SK-N-SH (cell line): Measurements from ENCODE around the gene SLC26A1. TPM values are rescaled to one million over a fixed set of nuclear protein-coding genes. Genes with fewer than 3 reads are reported as not detected.

ENCODE experiments used
- CTCF ChIA-PET: fragments of 300-600, 350-600 bp; formaldehyde crosslinking; extraction: SDS; loops from one replicate; lab custom pipeline; 2021; lab: Yijun Ruan, JAX
- POLR2A ChIA-PET: fragments of 350-600 bp; sonication (Branson Sonifier 250); formaldehyde crosslinking; extraction: SDS; loops from one replicate; lab custom pipeline; 2020; ENCODE audit warnings: antibody characterized with exemption, inconsistent platforms; lab: Yijun Ruan, JAX
- DNase-seq: peaks from one replicate; pipeline ENCODE4 v3.0.0; 2012
- H2AFZ ChIP-seq: fragments of 200-600 bp; sonication (generic); 2 replicates; pipeline ENCODE4 v1.8.1; 2016; ENCODE audit warnings: antibody characterized with exemption, mild to moderate bottlenecking, low read depth
- H3F3A ChIP-seq: fragments of 200-600 bp; sonication (generic); replicated peaks from 2 replicates; pipeline ENCODE3; 2016; ENCODE audit warnings: antibody characterized with exemption, mild to moderate bottlenecking; ENCODE audit not compliant: insufficient read depth
- H3K27ac ChIP-seq, 2 experiments: fragments of 200-500 bp in 1 of 2; fragments of 200-600 bp in 1 of 2; sonication (Bioruptor generic) in 1 of 2; sonication (generic), shearing (Covaris generic) in 1 of 2; 2 replicates each; pipeline versions ENCODE4 v1.5.1 to v1.6.1; 2014 to 2016; ENCODE audit warnings: low read depth in 2 of 2, inconsistent platforms in 1 of 2, low read length in 1 of 2, mild to moderate bottlenecking in 1 of 2, mixed read lengths in 1 of 2
- H3K27me3 ChIP-seq: fragments of 200-600 bp; sonication (generic), shearing (Covaris generic); 2 replicates; pipeline ENCODE4 v1.6.1; 2016; ENCODE audit warnings: mixed run types; ENCODE audit not compliant: insufficient read depth
- H3K36me3 ChIP-seq, 2 experiments: fragments of 200-500 bp in 1 of 2; fragments of 200-600 bp in 1 of 2; sonication (Bioruptor generic) in 1 of 2; sonication (generic) in 1 of 2; replicated peaks in 1 of 2; 2 replicates each; pipeline versions ENCODE3 to v1.5.1; 2014 to 2016; ENCODE audit warnings: low read length in 1 of 2, mild to moderate bottlenecking in 1 of 2; ENCODE audit not compliant: insufficient read depth in 2 of 2, control insufficient read depth in 1 of 2
- H3K4me1 ChIP-seq, 2 experiments: fragments of 200-500 bp in 1 of 2; fragments of 200-600 bp in 1 of 2; sonication (Bioruptor generic) in 1 of 2; sonication (generic), shearing (Covaris generic) in 1 of 2; 2 replicates each; pipeline versions ENCODE4 v1.5.1 to v1.6.1; 2014 to 2016; ENCODE audit warnings: low read depth in 1 of 2, low read length in 1 of 2, mixed run types in 1 of 2; ENCODE audit not compliant: insufficient read depth in 2 of 2, control insufficient read depth in 1 of 2
- H3K4me2 ChIP-seq: fragments of 200-600 bp; sonication (generic), shearing (Covaris generic); 2 replicates; pipeline ENCODE4 v1.6.1; 2017; ENCODE audit warnings: mixed run types
- H3K4me3 ChIP-seq, 2 experiments: fragments of 200-500 bp in 1 of 2; fragments of 200-600 bp in 1 of 2; sonication (Bioruptor generic) in 1 of 2; sonication (generic), shearing (Covaris generic) in 1 of 2; 2 replicates each; pipeline versions ENCODE4 v1.5.1 to v1.8.1; 2014 to 2016; ENCODE audit warnings: low read depth in 2 of 2, inconsistent platforms in 1 of 2, low read length in 1 of 2, mild to moderate bottlenecking in 1 of 2, mixed read lengths in 1 of 2, moderate library complexity in 1 of 2
- H3K79me2 ChIP-seq: fragments of 200-600 bp; sonication (generic); 2 replicates; pipeline ENCODE4 v1.8.1; 2017; ENCODE audit warnings: mild to moderate bottlenecking; ENCODE audit not compliant: insufficient read depth
- H3K9ac ChIP-seq: fragments of 200-600 bp; sonication (generic); 2 replicates; pipeline ENCODE4 v1.6.1; 2017; ENCODE audit warnings: mixed run types
- H3K9me2 ChIP-seq: fragments of 200-600 bp; sonication (generic); 2 replicates; pipeline ENCODE4 v1.6.1; 2017; ENCODE audit warnings: mixed run types
- H3K9me3 ChIP-seq: fragments of 200-600 bp; sonication (generic); 2 replicates; pipeline ENCODE4 v1.6.1; 2017; ENCODE audit warnings: mixed run types, mild to moderate bottlenecking, moderate library complexity
- H4K20me1 ChIP-seq: fragments of 200-600 bp; sonication (generic); 2 replicates; pipeline ENCODE4 v1.6.1; 2017; ENCODE audit warnings: mild to moderate bottlenecking, mixed run types; ENCODE audit not compliant: insufficient read depth
- ELF1 ChIP-seq: IDR thresholded peaks from 2 replicates; pipeline ENCODE4 v1.4.0; 2012
- FOXJ3 ChIP-seq: sonication (generic); formaldehyde crosslinking; IDR thresholded peaks from 2 replicates; pipeline ENCODE4 v1.5.1; 2020; ENCODE audit warnings: mild to moderate bottlenecking, missing genetic modification reagents
- MEF2A ChIP-seq: IDR thresholded peaks from 2 replicates; pipeline ENCODE4 v1.4.0; 2012; ENCODE audit warnings: low read depth, borderline replicate concordance
- POLR2AphosphoS5 ChIP-seq: IDR thresholded peaks from 2 replicates; pipeline ENCODE4 v1.6.1; 2012; ENCODE audit warnings: low read depth, low read length
- RAD21 ChIP-seq: IDR thresholded peaks from 2 replicates; pipeline ENCODE4 v1.6.1; 2012; ENCODE audit warnings: mild to moderate bottlenecking, low read length
- TCF12 ChIP-seq: IDR thresholded peaks from 2 replicates; pipeline ENCODE4 v1.4.0; 2012
- YY1 ChIP-seq: IDR thresholded peaks from 2 replicates; pipeline ENCODE4 v1.4.0; 2012; ENCODE audit warnings: low read depth, mild to moderate bottlenecking
- WGBS: methylation state at CpG from one replicate; pipeline ENCODE4 v1.1.6; 2017; ENCODE audit warnings: low lambda C conversion rate; 5-methylcytosine and 5-hydroxymethylcytosine counted together
- polyA plus RNA-seq, 3 experiments: library from polyadenylated mRNA; depleted of rRNA; stranded (reverse); fragments of >200 nt; gene quantifications; 2 replicates each; pipeline ENCODE4 v1.2.3, GENCODE V29; 2012
- TF ChIP-seq, protein P1 (sequence below): fragments of 200-600 bp; sonication (generic); IDR thresholded peaks from 2 replicates; pipeline ENCODE4 v1.6.1; 2017; ENCODE audit warnings: antibody characterized with exemption, mild to moderate bottlenecking, moderate library complexity
- TF ChIP-seq, protein P2 (sequence below): fragments of 150-350 bp; IDR thresholded peaks from 2 replicates; pipeline ENCODE4 v1.6.1; 2017; ENCODE audit warnings: antibody characterized with exemption, low read length, low read depth, borderline replicate concordance
- TF ChIP-seq, protein P3 (sequence below): IDR thresholded peaks from 2 replicates; pipeline ENCODE4 v1.4.0; 2012; ENCODE audit warnings: low read depth, borderline replicate concordance
- TF ChIP-seq, protein P4 (sequence below): IDR thresholded peaks from 2 replicates; pipeline ENCODE4 v1.4.0; 2012; ENCODE audit warnings: low read depth
- TF ChIP-seq, protein P5 (sequence below): IDR thresholded peaks from 2 replicates; pipeline ENCODE4 v1.4.0; 2012; ENCODE audit warnings: low read depth, borderline replicate concordance

SLC26A1 gene
- polyA plus RNA-seq, 1 of the 3 experiments (the other 2 are of a cell fraction) = 0.05 TPM

DNA sequence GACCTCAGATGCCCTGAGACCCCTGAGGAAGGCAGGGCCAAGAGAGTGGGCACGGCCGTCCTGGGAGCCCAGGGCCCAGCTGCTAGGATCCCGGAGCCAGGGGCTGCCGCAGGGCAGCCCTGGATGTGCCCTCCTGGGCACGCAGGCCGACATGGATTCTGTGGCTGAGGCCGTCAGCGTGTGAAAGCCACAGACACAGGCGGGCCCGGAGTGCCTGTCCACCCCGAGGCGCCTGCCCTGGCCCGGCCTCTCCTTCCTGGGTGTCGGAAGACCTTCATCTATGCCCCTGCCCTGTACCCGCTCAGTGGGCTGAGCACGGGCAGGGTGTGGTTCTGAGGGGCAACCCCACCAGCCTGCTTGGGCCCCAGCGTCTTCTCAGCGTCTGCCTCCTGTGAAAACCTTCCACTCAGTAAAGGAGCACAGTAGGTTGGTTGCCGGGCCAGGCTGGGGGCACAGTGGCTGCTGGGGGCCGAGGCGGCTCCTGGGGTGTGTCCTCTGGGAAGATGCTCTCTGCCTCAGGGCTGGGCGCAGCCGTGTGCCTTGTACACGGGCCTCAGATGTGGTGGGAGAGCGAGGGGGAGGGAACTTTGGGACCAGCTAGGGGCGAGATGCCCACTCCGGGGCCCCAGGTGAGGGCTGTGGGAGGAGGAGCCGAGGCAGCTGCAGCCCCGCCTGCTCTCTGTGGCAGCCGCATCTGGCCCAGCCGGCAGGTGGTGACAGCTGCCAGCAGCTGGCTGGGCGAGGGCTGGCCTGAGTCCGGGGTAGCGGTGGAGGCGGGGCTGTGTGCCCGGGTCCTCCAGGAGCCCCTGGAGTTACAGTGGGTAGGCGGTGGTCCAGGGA lies 39.0 kb upstream of the SLC26A1 start:
- ChIA-PET POLR2A (no interaction called here), CTCF (interaction anchor here (0.6 to 1.8 kb wide), 4 partner anchors 9 to 597 kb away, joined by 3 to 4 read pairs (median 3); no protein-coding TSS in a partner anchor)
- WGBS = 11% methylated on average over 18 of the region's 37 CpGs
- H3K9ac ChIP-seq = no peak overlapping the region
- DNase-seq = peak; percentile 73
- no peak overlapping the region for H3K27ac ChIP-seq
- H3K4me3 ChIP-seq = no peak overlapping the region
- H3K36me3 ChIP-seq = no peaks in the 10 kb centered on the region
- H3F3A ChIP-seq = no peaks in the 10 kb centered on the region
- peaks cover 8% of the 10 kb centered on the region; the same call in 1 of the 2 replicates for H3K27me3 ChIP-seq
- no peaks in the 10 kb centered on the region for H4K20me1 ChIP-seq
- H2AFZ ChIP-seq = no peak overlapping the region
- no peaks in the 10 kb centered on the region for H3K9me3 ChIP-seq
- H3K9me2 ChIP-seq = no peaks in the 10 kb centered on the region
- no peaks in the 10 kb centered on the region for H3K4me1 ChIP-seq
- H3K4me2 ChIP-seq = no peak overlapping the region
- no peaks in the 10 kb centered on the region for H3K79me2 ChIP-seq
- TF ChIP-seq RAD21 = peak; percentile 8; the same call in 1 of the 2 replicates
- TF ChIP-seq ELF1 = no peak

DNA sequence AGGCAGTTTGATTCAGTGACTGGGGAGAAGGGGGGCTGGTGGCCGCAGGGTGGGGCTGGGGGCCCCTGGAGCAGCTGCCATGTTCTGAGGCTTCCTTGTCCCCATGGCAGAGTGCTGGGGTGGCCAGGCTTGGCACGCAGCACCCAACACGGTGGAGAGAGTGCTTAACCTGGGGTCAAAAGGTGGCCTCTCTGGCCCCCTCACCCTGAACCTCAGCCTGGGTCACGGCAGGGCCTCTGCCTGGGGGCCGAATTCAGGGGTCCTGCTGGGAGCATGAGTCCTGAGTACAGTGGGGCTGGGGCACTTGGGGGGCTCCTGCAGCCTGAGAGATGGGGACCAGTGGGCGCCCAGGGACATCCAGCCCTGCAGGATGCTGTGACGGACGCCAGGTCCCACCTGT lies 38.1 kb upstream of the SLC26A1 start:
- Histone ChIP-seq H4K20me1 (no peaks in the 10 kb centered on the region), H2AFZ (no peak overlapping the region), H3K27ac (no peak overlapping the region), H3K4me2 (no peak overlapping the region), H3K9me2 (no peaks in the 10 kb centered on the region), H3K9ac (no peak overlapping the region), H3K79me2 (no peaks in the 10 kb centered on the region), H3K4me3 (no peak overlapping the region), H3K27me3 (peaks cover 8% of the 10 kb centered on the region; the same call in 1 of the 2 replicates), H3F3A (peaks cover 4% of the 10 kb centered on the region), H3K9me3 (no peaks in the 10 kb centered on the region), H3K36me3 (no peaks in the 10 kb centered on the region), H3K4me1 (no peaks in the 10 kb centered on the region)
- no peak for DNase-seq
- 86% methylated on average over 1 of the region's 8 CpGs for WGBS
- ChIA-PET POLR2A (no interaction called here), CTCF (no interaction called here)
- TF ChIP-seq, protein P1, sequence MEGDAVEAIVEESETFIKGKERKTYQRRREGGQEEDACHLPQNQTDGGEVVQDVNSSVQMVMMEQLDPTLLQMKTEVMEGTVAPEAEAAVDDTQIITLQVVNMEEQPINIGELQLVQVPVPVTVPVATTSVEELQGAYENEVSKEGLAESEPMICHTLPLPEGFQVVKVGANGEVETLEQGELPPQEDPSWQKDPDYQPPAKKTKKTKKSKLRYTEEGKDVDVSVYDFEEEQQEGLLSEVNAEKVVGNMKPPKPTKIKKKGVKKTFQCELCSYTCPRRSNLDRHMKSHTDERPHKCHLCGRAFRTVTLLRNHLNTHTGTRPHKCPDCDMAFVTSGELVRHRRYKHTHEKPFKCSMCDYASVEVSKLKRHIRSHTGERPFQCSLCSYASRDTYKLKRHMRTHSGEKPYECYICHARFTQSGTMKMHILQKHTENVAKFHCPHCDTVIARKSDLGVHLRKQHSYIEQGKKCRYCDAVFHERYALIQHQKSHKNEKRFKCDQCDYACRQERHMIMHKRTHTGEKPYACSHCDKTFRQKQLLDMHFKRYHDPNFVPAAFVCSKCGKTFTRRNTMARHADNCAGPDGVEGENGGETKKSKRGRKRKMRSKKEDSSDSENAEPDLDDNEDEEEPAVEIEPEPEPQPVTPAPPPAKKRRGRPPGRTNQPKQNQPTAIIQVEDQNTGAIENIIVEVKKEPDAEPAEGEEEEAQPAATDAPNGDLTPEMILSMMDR = no peak

DNA sequence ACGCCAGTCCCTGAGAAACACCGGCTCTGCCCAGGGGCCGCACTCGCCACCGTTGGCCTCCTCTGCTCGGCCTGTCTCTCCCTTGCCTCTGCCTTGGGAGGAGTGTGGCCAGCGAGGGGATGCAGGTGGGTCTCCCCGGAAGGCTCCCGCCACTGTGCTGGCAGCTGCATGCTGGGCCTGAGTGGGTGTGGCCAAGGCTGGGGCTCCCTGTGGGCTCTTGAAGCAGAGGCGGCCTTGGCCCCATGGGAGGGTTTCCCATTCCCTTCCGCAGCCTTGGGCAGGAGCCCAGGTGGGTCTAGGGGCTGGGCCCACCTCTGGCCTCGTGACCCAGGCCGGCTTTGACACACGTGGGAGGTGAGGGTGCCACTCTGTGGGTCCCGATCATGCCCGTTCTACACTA lies 37.4 kb upstream of the SLC26A1 start:
- no peak for DNase-seq
- H2AFZ ChIP-seq = no peak overlapping the region
- peaks cover 8% of the 10 kb centered on the region for H3F3A ChIP-seq
- no peaks in the 10 kb centered on the region for H3K9me2 ChIP-seq
- peaks cover 8% of the 10 kb centered on the region; the same call in 1 of the 2 replicates for H3K27me3 ChIP-seq
- no peak overlapping the region for H3K9ac ChIP-seq
- ChIA-PET CTCF (no interaction called here), POLR2A (no interaction called here)
- H3K4me1 ChIP-seq = no peaks in the 10 kb centered on the region; a peak in 1 of 4 replicates
- H4K20me1 ChIP-seq = no peaks in the 10 kb centered on the region
- no peak overlapping the region for H3K4me2 ChIP-seq
- no peaks in the 10 kb centered on the region for H3K79me2 ChIP-seq
- H3K36me3 ChIP-seq = peaks cover 0 to 2% of the 10 kb centered on the region in 2 experiments
- no peak overlapping the region for H3K4me3 ChIP-seq
- no peak for TF ChIP-seq YY1
- TF ChIP-seq, protein P2, sequence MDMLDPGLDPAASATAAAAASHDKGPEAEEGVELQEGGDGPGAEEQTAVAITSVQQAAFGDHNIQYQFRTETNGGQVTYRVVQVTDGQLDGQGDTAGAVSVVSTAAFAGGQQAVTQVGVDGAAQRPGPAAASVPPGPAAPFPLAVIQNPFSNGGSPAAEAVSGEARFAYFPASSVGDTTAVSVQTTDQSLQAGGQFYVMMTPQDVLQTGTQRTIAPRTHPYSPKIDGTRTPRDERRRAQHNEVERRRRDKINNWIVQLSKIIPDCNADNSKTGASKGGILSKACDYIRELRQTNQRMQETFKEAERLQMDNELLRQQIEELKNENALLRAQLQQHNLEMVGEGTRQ = no peak
- TF ChIP-seq MEF2A = no peak
- no peak for TF ChIP-seq TCF12
- TF ChIP-seq FOXJ3 (CRISPR knock-in tag) = no peak
- TF ChIP-seq, protein P3, sequence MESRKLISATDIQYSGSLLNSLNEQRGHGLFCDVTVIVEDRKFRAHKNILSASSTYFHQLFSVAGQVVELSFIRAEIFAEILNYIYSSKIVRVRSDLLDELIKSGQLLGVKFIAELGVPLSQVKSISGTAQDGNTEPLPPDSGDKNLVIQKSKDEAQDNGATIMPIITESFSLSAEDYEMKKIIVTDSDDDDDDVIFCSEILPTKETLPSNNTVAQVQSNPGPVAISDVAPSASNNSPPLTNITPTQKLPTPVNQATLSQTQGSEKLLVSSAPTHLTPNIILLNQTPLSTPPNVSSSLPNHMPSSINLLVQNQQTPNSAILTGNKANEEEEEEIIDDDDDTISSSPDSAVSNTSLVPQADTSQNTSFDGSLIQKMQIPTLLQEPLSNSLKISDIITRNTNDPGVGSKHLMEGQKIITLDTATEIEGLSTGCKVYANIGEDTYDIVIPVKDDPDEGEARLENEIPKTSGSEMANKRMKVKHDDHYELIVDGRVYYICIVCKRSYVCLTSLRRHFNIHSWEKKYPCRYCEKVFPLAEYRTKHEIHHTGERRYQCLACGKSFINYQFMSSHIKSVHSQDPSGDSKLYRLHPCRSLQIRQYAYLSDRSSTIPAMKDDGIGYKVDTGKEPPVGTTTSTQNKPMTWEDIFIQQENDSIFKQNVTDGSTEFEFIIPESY = no peak
- no peak for TF ChIP-seq POLR2AphosphoS5
- TF ChIP-seq, protein P4, sequence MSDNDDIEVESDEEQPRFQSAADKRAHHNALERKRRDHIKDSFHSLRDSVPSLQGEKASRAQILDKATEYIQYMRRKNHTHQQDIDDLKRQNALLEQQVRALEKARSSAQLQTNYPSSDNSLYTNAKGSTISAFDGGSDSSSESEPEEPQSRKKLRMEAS = no peak
- TF ChIP-seq, protein P5, sequence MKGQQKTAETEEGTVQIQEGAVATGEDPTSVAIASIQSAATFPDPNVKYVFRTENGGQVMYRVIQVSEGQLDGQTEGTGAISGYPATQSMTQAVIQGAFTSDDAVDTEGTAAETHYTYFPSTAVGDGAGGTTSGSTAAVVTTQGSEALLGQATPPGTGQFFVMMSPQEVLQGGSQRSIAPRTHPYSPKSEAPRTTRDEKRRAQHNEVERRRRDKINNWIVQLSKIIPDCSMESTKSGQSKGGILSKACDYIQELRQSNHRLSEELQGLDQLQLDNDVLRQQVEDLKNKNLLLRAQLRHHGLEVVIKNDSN = no peak
- H3K9me3 ChIP-seq = no peaks in the 10 kb centered on the region
- H3K27ac ChIP-seq = no peak overlapping the region
- WGBS = 58% methylated on average over 12 of the region's 16 CpGs
